ENCODE data around the gene KLHL3. TPM values are rescaled to one million over a fixed set of nuclear protein-coding genes. Genes with fewer than 3 reads are reported as not detected.
A peak's percentile ranks its signal among the peaks of the same experiment; 100 is the strongest.
"Not testable (repeated sequence)": the region's sequence is repeated elsewhere in the genome, so short reads cannot be mapped to it uniquely, and the experiment has no call there.

Gene KLHL3
- total RNA-seq, 1 donor from 2014 or later, result 21.1 TPM

DNA sequence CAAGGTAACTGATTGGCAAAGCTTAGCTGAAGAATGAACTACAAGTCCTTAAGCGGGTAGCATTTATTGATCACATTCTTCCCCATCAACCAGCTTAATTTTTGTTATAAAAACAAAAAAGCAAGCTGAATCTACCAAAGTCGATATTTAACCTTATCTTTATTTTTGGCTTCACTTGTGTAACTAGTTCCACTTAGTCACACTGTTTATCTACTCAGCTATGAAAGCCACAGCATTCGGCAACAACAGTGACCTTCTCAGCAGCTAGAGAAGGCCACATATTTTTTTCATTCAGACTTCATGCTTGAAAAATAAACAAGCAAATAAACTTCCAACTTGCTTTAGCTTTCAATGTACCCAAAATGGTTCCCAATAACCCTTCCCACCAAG is 69.4 kb downstream of the KLHL3 start:
- no peak for DNase-seq

DNA sequence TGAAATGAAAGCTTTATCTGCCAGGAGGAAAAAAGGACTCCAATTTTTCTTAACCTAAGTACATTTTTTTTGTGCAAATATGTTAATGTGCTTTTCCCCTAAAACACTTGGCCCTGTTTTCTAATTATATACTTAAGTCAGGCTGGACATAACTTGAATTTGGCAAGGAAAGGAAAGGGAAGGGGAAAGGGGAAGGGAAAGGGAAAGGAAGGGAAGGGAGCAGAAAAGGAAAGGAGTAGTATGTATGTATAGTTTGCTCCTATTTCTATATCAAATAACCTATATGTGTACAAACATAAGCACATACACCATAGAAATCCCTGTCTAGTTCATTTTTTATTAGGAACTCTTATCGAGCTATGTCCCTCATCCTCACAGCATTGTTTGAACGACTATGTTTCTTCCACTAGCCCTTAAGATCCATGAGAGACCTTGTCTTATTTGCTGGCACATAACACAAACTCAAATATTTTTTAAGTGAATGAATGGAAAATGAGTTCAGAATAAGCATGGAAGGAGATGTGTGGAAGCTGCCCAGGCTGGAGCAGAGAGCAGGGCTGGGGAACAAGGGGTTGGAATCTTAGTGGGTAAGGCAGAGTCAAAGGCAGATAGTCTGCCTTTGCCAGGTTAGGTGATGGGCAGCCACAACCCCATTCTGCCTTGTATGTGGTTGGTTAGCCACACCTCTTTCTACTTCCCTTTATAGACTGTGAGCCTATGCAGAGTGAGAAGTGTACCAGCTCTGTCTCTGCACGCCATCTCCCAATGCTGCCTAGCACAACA is 70.0 kb downstream of the KLHL3 start:
- no peak for DNase-seq

GRCh38 chr5:137660349-137660817 is 75.5 kb downstream of the KLHL3 start:
- DNase-seq, result peak; percentile 92

DNA sequence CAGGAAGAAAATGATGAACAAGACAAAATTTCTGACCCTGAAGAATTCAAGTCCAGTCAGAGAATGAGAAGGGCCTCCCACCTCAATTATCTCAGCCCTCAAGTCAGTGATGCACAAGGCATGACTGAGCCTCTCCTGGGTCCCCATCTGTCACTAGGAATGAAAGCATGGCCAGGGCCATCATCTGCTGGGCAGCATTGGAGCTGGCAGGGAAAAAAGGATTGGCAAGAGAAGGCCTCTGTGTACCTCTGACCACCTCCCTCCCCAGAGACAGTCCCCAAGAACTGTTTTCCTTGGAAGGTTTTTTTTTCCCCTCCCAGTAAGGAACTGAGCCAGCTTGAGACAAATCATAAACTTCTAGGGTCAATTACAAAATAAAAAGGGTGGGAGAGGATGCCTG is 76.7 kb downstream of the KLHL3 start:
- no peak for DNase-seq

DNA sequence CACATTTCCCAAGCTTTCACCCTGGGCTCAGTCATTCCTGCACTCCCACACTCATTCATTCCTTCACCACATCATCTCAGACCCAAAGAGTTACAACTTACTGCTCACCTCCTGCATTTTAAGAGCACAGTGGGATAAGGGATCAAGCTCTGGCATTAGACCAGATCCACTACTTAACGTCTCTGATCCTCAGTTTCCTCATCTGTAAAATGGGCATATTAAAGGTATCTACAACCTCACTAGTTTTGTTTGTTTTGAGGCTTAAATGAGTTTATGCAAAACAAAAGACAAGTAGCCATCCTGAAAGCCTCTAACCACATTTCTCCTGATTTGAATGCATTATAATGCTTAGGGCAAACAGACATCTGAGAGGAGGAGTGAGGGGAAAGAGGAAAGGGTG is 77.6 kb downstream of the KLHL3 start:
- DNase-seq, result no peak

DNA sequence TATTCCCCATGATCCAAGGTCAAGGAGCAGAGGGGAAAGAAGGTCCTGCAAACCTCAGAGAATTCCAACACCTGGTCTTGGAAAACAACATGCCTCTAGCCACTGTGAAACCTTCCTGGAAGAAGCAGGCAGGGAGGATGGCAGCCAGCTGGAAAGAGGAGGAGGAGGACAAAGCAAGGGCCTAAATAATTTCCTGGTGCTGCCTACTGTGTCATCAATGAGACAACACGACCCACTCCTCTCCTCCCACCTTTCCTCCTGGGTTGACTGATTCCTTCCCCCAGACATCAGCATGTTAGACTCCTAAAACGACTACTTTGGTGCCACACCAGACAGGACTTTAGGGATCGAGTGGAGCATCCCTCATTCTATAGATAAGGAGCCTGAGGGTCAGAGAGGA is 78.8 kb downstream of the KLHL3 start:
- no peak for DNase-seq

- no peak for DNase-seq
These were observed 79.3 kb downstream of the KLHL3 start for GRCh38 chr5:137656558-137656957.

DNA sequence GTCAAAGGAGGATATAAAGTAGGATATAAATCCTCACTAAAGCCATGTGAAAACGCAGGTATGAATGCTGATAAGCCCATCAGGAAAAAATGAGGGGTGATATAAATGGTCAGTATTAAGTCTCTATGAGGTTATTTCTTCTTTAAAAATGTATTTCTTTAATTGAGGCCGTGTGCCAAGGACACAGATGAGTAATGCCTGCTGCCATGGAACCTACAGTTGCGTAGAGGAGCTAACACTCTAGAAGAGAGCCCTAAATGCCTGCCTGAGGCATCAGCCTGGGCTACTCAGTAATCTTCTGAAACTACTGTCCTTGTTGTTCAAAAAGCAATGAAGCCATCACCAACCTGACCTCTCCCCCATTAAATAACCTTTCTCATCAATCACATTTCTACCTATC is 84.9 kb downstream of the KLHL3 start:
- no peak for DNase-seq

DNA sequence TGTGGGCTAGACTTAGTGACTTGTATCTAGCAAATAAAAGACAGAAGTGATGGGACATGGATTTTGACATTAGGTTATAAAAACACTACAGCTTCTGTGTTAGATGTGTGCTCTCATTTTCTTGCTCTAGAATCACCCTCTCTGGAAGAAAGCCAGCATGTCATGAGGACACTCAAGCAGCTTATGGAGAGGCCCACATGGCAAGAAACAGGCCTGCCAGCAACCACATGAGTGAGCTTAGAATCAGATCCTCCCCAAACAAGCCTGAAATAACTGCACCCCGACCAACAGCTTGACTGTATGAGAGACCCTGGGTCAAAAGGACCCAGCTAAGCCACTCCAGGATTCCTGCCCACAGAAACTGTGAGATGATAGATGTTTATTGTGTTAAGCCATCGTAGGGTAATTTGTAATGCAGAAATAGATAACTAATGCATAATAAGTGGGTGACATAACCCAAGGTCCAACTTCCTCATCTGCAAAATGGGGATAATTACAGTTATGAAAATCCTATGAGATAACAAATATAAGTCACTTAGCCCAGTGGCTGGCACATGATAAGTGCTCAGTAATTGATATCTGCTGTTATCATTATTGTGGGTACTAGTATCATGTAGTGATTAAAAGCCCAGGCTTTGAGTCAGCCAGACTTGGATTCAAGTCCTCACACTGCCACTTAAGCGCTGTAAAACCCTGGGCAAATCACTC is 86.5 kb downstream of the KLHL3 start:
- no peak for DNase-seq

DNA sequence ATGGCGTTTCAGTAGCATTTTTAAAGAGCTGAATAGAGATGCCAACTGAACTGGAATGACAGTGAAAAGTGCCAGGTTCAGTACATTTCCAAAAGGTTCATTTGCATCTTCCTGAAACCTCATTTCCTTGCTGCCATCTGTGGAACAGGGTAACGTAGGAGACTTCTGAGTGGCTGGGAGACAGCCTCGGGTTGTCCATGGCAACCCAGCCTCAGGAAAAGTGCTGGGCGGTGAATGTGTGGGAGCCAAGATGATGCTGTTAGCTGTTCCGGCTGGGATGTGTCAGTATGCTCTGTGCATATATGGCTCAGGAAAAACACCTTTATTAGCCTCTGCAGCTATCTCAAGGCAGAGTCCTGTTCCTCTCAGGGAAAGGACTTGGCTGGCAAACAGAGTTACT is 87.5 kb downstream of the KLHL3 start:
- no peak for DNase-seq

DNA sequence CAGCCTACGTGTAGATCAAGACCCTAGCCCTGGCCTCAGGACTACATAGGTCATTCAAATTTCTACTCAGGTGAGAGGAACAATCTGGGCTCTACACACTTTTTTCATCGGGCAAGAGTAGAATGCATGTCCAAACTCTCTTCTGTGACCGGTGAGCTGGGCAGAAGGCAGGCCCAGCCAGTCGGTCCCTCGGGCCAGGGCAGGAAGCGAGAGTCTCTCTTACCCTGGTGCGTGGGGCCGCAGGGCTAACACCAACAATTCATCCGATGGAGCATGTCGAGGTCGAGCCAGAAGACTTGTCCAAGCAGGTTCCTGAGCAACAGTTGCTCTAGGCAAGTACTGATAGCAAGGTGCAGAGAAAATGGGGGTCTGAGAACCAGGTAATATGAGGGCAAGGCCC is 88.5 kb downstream of the KLHL3 start:
- no peak for DNase-seq

DNA sequence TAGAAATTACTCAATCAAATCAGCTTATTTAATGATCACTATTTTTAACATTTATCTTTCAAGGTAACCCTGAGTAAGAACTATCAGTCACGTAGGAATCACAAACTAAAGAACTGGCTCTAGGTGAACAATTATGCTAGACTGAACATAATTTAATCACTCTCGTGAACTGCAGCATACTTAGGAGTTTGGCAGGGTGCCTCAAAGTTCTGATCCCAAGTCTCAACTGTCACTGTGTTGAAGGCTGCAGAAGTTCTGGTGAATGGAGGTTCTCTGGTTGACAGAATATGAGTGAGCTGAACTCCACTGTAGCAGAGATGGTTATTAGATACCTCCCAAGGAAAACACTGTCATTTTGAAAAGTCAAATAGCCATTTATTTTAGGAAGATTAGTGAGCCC is 89.1 kb downstream of the KLHL3 start:
- DNase-seq, result no peak

GRCh38 chr5:137643081-137643480 is 92.8 kb downstream of the KLHL3 start:
- not testable (repeated sequence) for DNase-seq

DNA sequence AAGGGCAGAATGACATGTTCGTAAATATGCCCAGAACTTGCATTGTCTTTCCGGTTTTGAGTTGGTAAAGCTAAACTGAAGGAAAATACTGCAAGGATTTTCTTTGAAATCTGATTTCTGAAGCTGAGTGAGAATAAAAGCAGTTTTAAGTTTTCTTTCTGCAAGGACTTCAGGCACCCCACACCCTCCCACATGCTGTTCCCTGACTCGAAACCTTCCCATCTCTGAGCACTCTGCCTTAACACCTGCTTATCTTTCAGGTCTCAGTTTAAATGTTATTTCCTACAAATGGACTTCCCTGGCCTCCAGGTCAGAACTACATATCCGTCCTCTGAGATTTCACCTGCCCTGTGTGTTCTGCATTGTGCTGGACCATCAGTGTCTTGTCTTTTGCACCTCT is 93.8 kb downstream of the KLHL3 start:
- DNase-seq, result no peak

GRCh38 chr5:137641148-137641547 is 94.7 kb downstream of the KLHL3 start:
- DNase-seq, result no peak

GRCh38 chr5:137639645-137640044 is 96.2 kb downstream of the KLHL3 start:
- no peak for DNase-seq

GRCh38 chr5:137638841-137639240 is 97.0 kb downstream of the KLHL3 start:
- DNase-seq, result no peak

DNA sequence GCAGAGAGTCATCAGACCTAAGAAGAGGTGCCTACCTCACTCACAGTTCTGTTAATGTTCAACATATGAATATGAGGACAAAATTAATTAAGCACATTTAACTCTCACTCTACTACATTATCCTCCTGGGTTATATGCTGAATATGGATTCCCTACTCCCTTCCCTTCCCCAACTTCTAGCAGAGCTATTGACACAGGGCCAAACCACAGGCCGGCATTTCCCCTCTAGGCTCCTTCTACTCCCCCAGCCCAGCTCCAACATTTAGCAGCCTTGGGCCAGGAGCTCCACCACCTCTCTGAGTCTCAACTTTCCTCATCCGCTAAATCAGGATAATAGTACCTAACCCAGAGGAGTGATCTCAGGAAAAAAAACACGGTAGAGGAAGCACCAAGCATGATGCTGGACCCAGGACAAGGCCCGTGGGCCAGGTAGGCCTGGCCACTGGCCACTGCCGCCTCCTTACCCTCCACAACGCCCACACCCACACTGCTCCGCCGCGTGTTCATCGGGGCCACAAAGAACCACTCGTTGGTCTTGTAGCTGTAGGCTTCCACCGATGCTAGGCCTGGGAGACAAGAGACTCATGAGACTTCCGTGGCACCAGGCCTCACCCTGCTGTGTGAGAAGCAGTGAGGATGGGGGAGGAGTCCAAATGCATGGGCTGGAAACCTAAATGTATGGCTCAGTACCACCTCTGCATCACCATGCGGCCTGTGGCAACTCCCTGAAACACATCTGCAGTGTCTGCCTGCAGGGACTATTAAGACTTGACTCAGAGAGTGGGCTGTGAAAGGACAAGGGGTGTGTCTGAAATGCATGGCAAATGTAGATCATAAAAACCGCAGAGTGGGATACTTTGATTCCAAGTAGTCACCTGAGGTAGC is 98.8 kb downstream of the KLHL3 start:
- DNase-seq, result no peak

GRCh38 chr5:137636099-137636498 is 99.8 kb downstream of the KLHL3 start:
- no peak for DNase-seq

DNA sequence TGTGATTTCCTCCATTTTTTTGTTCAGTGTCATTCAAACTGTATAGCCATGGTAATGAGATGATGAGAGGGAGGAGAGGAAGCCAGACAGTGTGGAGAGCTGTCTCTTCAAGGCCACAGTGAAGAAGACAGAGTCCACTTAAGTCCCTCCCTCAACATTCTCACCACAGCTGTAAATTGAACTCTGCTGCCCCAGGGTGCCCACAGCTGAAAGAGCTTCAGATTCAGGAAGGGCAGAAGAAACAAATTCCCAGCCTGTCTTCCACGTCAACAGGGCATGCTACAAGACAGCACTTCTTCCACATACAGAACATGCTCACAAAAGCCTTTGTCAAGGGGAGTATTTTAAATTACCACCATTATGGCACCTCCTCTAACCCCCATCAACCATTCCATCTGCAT is 100.4 kb downstream of the KLHL3 start:
- peak; percentile 16 for DNase-seq

GRCh38 chr5:137633896-137634295 is 102.0 kb downstream of the KLHL3 start:
- DNase-seq, result no peak

DNA sequence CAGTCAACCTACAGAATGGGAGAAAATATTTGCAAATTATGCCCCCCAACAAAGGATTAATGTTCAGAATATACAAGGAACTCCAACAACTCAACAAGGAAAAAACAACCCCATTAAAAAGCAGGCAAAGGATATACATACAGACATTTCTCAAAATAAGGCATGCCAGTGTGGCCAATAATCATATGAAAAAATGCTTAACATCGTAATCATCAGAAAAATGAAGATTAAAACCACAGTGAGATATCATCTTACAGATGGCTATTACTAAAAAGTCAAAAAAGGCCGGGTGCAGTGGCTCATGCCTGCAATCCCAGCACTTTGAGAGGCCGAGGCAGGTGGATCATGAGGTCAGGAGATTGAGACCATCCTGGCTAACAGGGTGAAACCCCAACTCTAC is 103.2 kb downstream of the KLHL3 start:
- no peak for DNase-seq

GRCh38 chr5:137631453-137631852 is 104.4 kb downstream of the KLHL3 start:
- no peak for DNase-seq
